T-helper 17 cell (primary cell): ENCODE measurements around the gene POU2AF3. TPM values are rescaled to one million over a fixed set of nuclear protein-coding genes. Genes with fewer than 3 reads are reported as not detected.

Experiments used
- ATAC-seq: fragments of 150-1000 bp; cut with Tn5 transposase; 2 replicates; pipeline ENCODE4 v1.10.0; 2021; ENCODE audit warnings: mild to moderate bottlenecking, moderate library complexity
- DNase-seq, 3 donors: peaks; one replicate each; pipeline versions ENCODE4 v3.0.0 to v3.0.0-alpha.2; 2020 to 2021
- H3K9me3 ChIP-seq: one replicate; pipeline ENCODE4 v1.7.0; 2013; ENCODE audit warnings: low read length, mild to moderate bottlenecking; ENCODE audit not compliant: control insufficient read depth, poor library complexity, severe bottlenecking
- H3K27ac Mint-ChIP-seq: one replicate; pipeline ENCODE4 v1.8.0; 2022; ENCODE audit warnings: mild to moderate bottlenecking, moderate library complexity, mixed read lengths
- H3K27me3 Mint-ChIP-seq: one replicate; pipeline ENCODE4 v1.8.0; 2022; ENCODE audit warnings: mixed read lengths
- H3K36me3 Mint-ChIP-seq: one replicate; pipeline ENCODE4 v1.8.0; 2022; ENCODE audit warnings: low read depth, mixed read lengths
- H3K4me1 Mint-ChIP-seq: one replicate; pipeline ENCODE4 v1.8.0; 2022; ENCODE audit warnings: mild to moderate bottlenecking, mixed read lengths
- H3K4me3 Mint-ChIP-seq: one replicate; pipeline ENCODE4 v1.8.0; 2022; ENCODE audit warnings: mild to moderate bottlenecking, moderate library complexity, mixed read lengths
- total RNA-seq, 4 donors: library from RNA in 2 of 4; stranded (reverse) in 2 of 4; gene quantifications; one replicate each; pipeline ENCODE4 v1.2.3 and lab custom pipeline; 2022 to 2026

Gene POU2AF3
- total RNA-seq, 2 donors from 2014 or later = not detected

- no peak for ATAC-seq
- no peaks in the 10 kb centered on the region for H3K4me1 Mint-ChIP-seq
- peaks cover 6% of the 10 kb centered on the region for H3K27me3 Mint-ChIP-seq
- H3K36me3 Mint-ChIP-seq = peaks cover 2% of the 10 kb centered on the region
- H3K9me3 ChIP-seq = no peaks in the 10 kb centered on the region
- no peak overlapping the region for H3K4me3 Mint-ChIP-seq
- DNase-seq = no peak
- H3K27ac Mint-ChIP-seq = no peak overlapping the region
Observed at GRCh38 chr11:111339758-111340388, 41.5 kb downstream of the POU2AF3 start.

GRCh38 chr11:111342329-111342728 is 44.0 kb downstream of the POU2AF3 start:
- Mint-ChIP-seq H3K36me3 (no peaks in the 10 kb centered on the region), H3K27me3 (peaks cover 17% of the 10 kb centered on the region), H3K4me1 (no peaks in the 10 kb centered on the region), H3K27ac (no peak overlapping the region), H3K4me3 (no peak overlapping the region)
- ATAC-seq (no peak), DNase-seq (no peak)
- H3K9me3 ChIP-seq = no peaks in the 10 kb centered on the region

GRCh38 chr11:111344032-111344431 is 45.7 kb downstream of the POU2AF3 start:
- no peaks in the 10 kb centered on the region for H3K9me3 ChIP-seq
- DNase-seq = no peak
- Mint-ChIP-seq H3K4me3 (no peak overlapping the region), H3K36me3 (no peaks in the 10 kb centered on the region), H3K27me3 (peaks cover 17% of the 10 kb centered on the region), H3K27ac (no peak overlapping the region), H3K4me1 (no peaks in the 10 kb centered on the region)
- no peak for ATAC-seq

GRCh38 chr11:111347002-111347722 is 48.8 kb downstream of the POU2AF3 start:
- peaks cover 21% of the 10 kb centered on the region for H3K27me3 Mint-ChIP-seq
- no peaks in the 10 kb centered on the region for H3K9me3 ChIP-seq
- H3K27ac Mint-ChIP-seq = no peak overlapping the region
- no peaks in the 10 kb centered on the region for H3K36me3 Mint-ChIP-seq
- no peaks in the 10 kb centered on the region for H3K4me1 Mint-ChIP-seq
- ATAC-seq (no peak), DNase-seq (no peak)
- H3K4me3 Mint-ChIP-seq = no peak overlapping the region

- no peak for ATAC-seq
- H3K27ac Mint-ChIP-seq = no peak overlapping the region
- no peaks in the 10 kb centered on the region for H3K36me3 Mint-ChIP-seq
- no peaks in the 10 kb centered on the region for H3K4me1 Mint-ChIP-seq
- no peaks in the 10 kb centered on the region for H3K9me3 ChIP-seq
- no peak for DNase-seq
- no peak overlapping the region for H3K4me3 Mint-ChIP-seq
- peaks cover 21% of the 10 kb centered on the region for H3K27me3 Mint-ChIP-seq
Observed at GRCh38 chr11:111347723-111348115, 49.4 kb downstream of the POU2AF3 start.

- no peak overlapping the region for H3K4me3 Mint-ChIP-seq
- H3K27me3 Mint-ChIP-seq = peaks cover 21% of the 10 kb centered on the region
- ATAC-seq (no peak), DNase-seq (no peak)
- no peaks in the 10 kb centered on the region for H3K4me1 Mint-ChIP-seq
- no peak overlapping the region for H3K27ac Mint-ChIP-seq
- H3K9me3 ChIP-seq = no peaks in the 10 kb centered on the region
- H3K36me3 Mint-ChIP-seq = no peaks in the 10 kb centered on the region
Observed at GRCh38 chr11:111348147-111348546, 49.8 kb downstream of the POU2AF3 start.

- no peaks in the 10 kb centered on the region for H3K36me3 Mint-ChIP-seq
- no peak for DNase-seq
- peaks cover 21% of the 10 kb centered on the region for H3K27me3 Mint-ChIP-seq
- no peaks in the 10 kb centered on the region for H3K9me3 ChIP-seq
- H3K4me1 Mint-ChIP-seq = no peaks in the 10 kb centered on the region
- ATAC-seq = no peak
- H3K27ac Mint-ChIP-seq = no peak overlapping the region
- no peak overlapping the region for H3K4me3 Mint-ChIP-seq
Observed at GRCh38 chr11:111349191-111349695, 50.9 kb downstream of the POU2AF3 start.

- no peaks in the 10 kb centered on the region for H3K9me3 ChIP-seq
- H3K36me3 Mint-ChIP-seq = no peaks in the 10 kb centered on the region
- no peak overlapping the region for H3K4me3 Mint-ChIP-seq
- ATAC-seq (no peak), DNase-seq (no peak)
- H3K27me3 Mint-ChIP-seq = peaks cover 18% of the 10 kb centered on the region
- H3K27ac Mint-ChIP-seq = no peak overlapping the region
- H3K4me1 Mint-ChIP-seq = no peaks in the 10 kb centered on the region
Observed at GRCh38 chr11:111350811-111351210, 52.5 kb downstream of the POU2AF3 start.

- ATAC-seq (no peak), DNase-seq (no peak)
- no peak overlapping the region for H3K4me3 Mint-ChIP-seq
Observed at GRCh38 chr11:111351374-111352055, 53.2 kb downstream of the POU2AF3 start.

GRCh38 chr11:111352231-111352746 is 53.9 kb downstream of the POU2AF3 start:
- no peaks in the 10 kb centered on the region for H3K9me3 ChIP-seq
- Mint-ChIP-seq H3K36me3 (no peaks in the 10 kb centered on the region), H3K27ac (no peak overlapping the region), H3K4me3 (no peak overlapping the region), H3K27me3 (peaks cover 5% of the 10 kb centered on the region), H3K4me1 (no peaks in the 10 kb centered on the region)
- ATAC-seq = no peak
- DNase-seq = no peak

More at GRCh38 chr11:111351374-111352055, 53.2 kb downstream of the POU2AF3 start:
- Mint-ChIP-seq H3K27ac (no peak overlapping the region), H3K4me1 (no peaks in the 10 kb centered on the region), H3K36me3 (no peaks in the 10 kb centered on the region), H3K27me3 (peaks cover 11% of the 10 kb centered on the region)
- no peaks in the 10 kb centered on the region for H3K9me3 ChIP-seq

- ATAC-seq (no peak), DNase-seq (no peak)
- Mint-ChIP-seq H3K36me3 (no peaks in the 10 kb centered on the region), H3K27ac (no peak overlapping the region), H3K4me3 (no peak overlapping the region), H3K27me3 (peaks cover 5% of the 10 kb centered on the region), H3K4me1 (no peaks in the 10 kb centered on the region)
- H3K9me3 ChIP-seq = no peaks in the 10 kb centered on the region
Observed at GRCh38 chr11:111352935-111353710, 54.8 kb downstream of the POU2AF3 start.

GRCh38 chr11:111353776-111354600 is 55.6 kb downstream of the POU2AF3 start:
- DNase-seq = no peak
- no peaks in the 10 kb centered on the region for H3K9me3 ChIP-seq
- H3K27ac Mint-ChIP-seq = no peak overlapping the region
- peaks cover 5% of the 10 kb centered on the region for H3K27me3 Mint-ChIP-seq
- H3K36me3 Mint-ChIP-seq = no peaks in the 10 kb centered on the region
- H3K4me1 Mint-ChIP-seq = no peaks in the 10 kb centered on the region
- no peak for ATAC-seq
- no peak overlapping the region for H3K4me3 Mint-ChIP-seq
